Measurements from ENCODE around the gene OSBPL3.
A peak's percentile ranks its signal among the peaks of the same experiment; 100 is the strongest.
"Not testable (repeated sequence)": the region's sequence is repeated elsewhere in the genome, so short reads cannot be mapped to it uniquely, and the experiment has no call there.

Gene OSBPL3

DNA sequence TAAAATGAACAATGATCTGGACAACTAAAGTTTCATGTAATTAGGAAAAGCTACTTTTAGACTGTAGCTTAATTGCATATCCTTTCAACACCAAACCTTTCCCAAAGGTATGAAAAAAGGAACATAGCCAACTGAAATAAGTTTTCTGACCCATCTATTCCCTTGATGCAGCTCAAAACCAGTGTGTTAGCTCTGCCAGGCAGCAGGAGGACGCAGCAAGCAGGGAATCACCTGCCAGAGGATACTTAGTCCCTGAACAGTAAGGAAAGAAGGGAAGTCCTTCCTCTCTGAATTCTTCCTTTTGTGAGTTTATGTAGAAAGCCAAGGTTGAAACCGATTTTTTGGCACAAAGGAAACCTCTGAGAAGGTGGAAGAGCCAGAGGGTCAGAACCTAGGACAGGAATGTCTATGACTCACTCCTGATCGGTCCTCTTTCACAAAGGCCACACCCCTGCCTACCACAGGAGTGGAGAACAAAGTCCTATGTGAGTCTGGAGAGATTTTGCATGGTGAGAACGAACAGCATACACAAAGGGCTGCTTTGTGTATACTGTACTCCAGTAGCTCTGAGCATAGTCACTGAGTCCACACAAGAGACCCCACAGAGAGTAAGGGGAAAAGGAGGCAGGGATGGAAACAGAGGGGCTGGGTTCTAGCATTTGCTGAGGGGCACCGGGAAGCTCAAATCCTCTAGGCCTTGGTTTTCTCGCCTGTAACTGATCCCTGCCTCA lies 153.9 kb downstream of the OSBPL3 start:
- DNase-seq: peak in 2 of 4 experiments; percentile 6 to 21

- peak in 2 of 4 experiments; percentile 6 to 13 for DNase-seq
Observed at GRCh38 chr7:24825381-24825794, 154.6 kb downstream of the OSBPL3 start.

GRCh38 chr7:24824896-24825295 lies 155.1 kb downstream of the OSBPL3 start:
- DNase-seq: no peak

GRCh38 chr7:24824400-24824799 lies 155.6 kb downstream of the OSBPL3 start:
- no peak for DNase-seq

DNA sequence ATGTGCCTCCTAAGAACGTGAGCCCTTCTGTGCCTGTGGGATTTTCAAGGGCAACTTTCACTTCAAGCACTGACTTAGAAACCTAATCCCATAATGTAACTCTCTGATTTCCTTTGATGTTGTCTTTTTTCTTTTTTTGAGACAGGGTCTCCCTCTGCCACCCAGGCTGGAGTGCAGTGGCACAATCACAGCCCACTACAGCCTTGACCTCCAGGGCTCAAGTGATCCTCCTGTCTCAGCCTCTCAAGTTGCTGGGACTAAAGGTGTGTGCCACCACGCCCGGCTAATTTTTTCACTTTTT lies 158.3 kb downstream of the OSBPL3 start:
- DNase-seq: no peak

- peak; percentile 79 to 91 (median 84) for DNase-seq
Observed at GRCh38 chr7:24821045-24821753, 158.8 kb downstream of the OSBPL3 start.

DNA sequence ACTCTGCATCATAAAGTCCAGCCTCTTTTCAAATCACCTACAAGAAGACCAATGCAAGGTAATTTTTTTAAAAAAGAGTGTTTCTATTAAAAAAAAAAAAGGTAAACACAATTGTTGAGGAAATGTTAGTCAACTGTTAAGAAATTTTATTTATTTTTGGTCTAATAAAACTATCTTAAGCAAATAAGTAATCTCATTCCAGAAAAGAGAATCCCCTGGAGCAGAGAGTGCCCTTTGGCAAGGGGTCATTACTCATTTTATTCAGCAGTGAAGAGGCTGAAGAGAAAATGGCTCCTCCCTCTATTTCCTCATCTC lies 159.3 kb downstream of the OSBPL3 start:
- peak in 2 of 4 experiments; percentile 65 to 88 for DNase-seq

DNA sequence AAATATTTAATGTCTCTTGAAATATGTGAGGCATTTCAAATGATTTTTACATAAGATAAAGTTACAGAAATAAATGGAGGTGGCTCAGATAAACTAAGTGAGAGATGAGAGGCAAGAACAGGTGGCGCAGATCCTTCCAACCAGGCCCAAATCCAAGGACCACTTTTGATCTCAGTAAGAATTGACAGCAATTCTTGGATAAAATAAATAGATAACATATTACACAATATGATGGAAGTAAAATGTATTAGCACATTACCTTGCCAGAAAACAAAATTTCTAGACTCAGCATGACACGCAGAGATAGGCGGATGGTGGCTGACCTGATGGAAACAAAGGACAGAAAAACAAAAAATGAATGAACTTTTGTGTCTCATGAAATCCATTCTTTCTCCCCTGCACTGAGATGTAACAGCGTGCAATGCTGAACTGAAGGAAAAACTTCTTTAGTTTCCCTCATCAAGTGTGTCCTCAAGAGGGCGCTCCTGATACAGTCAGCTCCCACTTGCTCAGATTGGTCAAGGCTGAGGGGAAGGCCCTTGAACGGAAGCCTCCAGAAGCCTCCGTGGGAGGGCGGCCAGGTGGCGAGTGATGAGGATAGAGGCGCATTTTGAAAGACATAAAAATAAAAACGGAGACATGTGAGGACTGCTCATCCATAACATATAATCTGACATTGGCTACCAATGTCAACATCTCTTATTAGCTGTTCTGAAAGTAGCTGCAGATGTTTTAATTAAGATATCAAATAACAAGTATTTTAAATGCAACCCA lies 159.9 kb downstream of the OSBPL3 start:
- DNase-seq: peak; percentile 92 to 95 (median 93)

DNA sequence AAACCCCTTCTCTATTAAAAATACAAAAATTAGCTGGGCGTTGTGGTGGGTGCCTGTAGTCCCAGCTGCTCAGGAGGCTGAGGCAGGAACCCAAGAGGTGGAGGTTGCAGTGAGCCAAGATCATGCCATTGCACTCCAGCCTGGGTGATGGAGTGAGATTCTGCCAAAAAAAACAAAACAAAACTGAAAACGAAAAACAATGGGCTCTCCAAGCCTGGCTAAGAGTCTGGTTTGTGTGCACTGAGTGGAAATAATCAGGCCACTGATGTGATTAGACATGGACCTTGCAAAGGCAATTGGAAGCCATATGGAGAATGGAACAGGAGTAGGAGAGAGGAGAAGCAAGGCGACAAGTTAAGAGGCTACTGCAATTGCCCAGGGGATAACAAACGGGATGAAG lies 162.6 kb downstream of the OSBPL3 start:
- no peak for DNase-seq

- no peak for DNase-seq
Observed at GRCh38 chr7:24816868-24817267, 163.1 kb downstream of the OSBPL3 start.

- DNase-seq: peak; percentile 63 to 78 (median 70)
Observed at GRCh38 chr7:24812305-24812945, 167.6 kb downstream of the OSBPL3 start.

- no peak for DNase-seq
Observed at GRCh38 chr7:24808518-24808917, 171.5 kb downstream of the OSBPL3 start.

DNA sequence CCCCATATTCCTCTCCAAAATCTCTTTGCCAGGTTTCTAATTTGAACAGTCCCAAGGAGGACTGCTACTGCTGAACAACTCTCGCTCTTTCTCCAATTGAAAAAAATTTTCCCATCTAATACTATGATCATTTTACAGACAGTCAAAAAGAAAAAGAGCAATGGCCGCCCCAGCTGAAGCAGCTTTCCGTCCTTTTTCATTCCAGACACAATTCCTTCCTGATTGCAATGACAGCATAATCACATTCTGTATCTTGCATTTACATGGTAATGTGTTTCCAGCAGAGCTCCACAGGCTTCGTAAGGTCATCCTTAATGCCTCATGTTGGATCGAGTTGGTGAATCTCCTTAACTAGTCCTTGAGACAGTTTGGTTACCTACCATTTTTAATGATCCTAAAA lies 177.7 kb downstream of the OSBPL3 start:
- no peak for DNase-seq

DNA sequence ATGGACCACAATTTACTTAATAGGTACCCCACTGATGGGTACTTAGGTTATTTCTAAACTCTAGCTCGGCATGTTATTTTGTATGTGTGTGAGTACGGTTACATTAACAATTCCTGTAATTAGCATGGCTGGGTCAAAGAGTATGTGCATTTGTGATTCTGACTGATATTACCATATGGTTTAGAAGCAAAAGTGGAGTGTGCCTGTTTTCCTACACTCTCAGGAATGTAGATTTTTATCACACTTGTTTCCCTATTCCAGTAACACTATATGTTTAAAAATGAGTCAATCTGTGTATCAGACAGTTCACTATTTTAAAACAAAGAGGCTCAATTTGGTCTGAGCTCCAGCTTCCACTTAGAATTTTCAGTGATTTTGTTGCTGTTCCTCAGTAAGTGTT lies 178.1 kb downstream of the OSBPL3 start:
- no peak for DNase-seq

- DNase-seq: no peak
Observed at GRCh38 chr7:24800667-24801066, 179.3 kb downstream of the OSBPL3 start.

DNA sequence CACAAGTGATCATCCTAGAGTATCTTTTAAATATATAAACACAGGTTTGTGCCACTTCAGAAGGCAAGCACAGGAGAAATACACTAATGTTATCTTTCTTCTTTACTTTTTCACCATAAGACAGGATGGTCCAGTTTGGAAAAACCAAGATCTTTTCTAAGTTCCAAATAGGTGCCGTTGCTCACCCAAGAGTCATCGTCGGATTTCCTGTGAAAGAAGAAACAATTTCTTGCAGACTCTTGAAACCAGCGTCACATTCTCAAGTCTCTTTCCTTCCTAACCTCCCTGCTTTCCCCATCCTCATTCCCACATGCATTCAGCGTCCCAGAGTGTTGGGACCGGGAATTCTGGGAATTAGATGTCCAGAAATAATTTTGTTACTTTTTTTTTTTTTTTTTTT lies 179.9 kb downstream of the OSBPL3 start:
- DNase-seq: no peak

- no peak for DNase-seq
Observed at GRCh38 chr7:24799506-24799905, 180.5 kb downstream of the OSBPL3 start.

- DNase-seq: no peak
Observed at GRCh38 chr7:24798261-24798660, 181.7 kb downstream of the OSBPL3 start.

DNA sequence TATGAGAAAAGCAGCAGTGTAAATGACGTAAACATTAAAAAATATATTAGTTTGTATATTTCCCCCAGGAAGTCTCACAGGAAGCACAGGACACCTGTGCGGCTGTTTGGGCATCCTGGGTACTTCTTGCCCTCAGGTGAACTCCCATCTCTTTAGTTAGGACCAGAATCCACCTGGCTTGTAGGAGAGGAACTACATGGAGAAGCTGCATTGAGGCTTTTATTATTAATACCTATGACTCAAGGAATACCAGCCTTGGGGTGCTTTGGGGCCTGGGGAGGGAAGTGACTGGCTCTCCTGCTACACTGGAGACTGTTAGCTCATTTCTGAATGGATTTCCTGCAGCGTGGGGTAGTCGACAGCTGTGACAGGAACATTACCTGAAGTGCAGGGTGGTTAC lies 182.7 kb downstream of the OSBPL3 start:
- no peak for DNase-seq

DNA sequence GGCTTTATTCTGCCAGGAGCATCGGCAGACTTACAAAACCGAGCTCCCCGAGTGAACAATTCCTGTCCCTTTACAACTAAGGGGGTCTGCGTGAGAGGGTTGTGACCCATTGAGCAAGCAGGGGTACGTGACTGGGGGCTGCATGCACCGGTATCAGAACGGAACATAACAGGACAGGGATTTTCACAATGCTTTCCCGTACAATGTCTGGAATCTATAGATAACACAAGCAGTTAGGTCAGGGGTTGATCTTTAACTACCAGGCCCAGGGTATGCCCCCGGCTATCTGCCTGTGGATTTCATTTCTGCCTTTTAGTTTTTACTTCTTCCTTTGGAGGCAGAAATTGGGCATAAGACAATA lies 184.6 kb downstream of the OSBPL3 start:
- no peak for DNase-seq

GRCh38 chr7:24794751-24795406 lies 185.1 kb downstream of the OSBPL3 start:
- DNase-seq: not testable (repeated sequence)

GRCh38 chr7:24793982-24794648 lies 185.9 kb downstream of the OSBPL3 start:
- DNase-seq: peak in 2 of 4 experiments; percentile 8 to 14
